Keratinocyte (primary cell): ENCODE measurements around the gene FLAD1. TPM values are rescaled to one million over a fixed set of nuclear protein-coding genes. Genes with fewer than 3 reads are reported as not detected.

ENCODE experiments used
- DNase-seq: peaks from one replicate; pipeline ENCODE4 v3.0.0-alpha.2; 2011; ENCODE audit warnings: low read depth, missing footprints, low spot score
- FAIRE-seq: peaks from 2 replicates; lab custom pipeline; 2011; peaks lifted over from hg19 to GRCh38; lab: Jason Lieb, UNC
- H2AFZ ChIP-seq: 2 replicates; pipeline ENCODE4 v1.6.0; 2012; ENCODE audit warnings: low read length, control low read depth, inconsistent platforms; ENCODE audit not compliant: control insufficient read depth
- H3K27ac ChIP-seq: 2 replicates; pipeline ENCODE4 v1.5.1; 2011; ENCODE audit warnings: low read length; ENCODE audit not compliant: control insufficient read depth, insufficient read depth
- H3K27me3 ChIP-seq: 3 replicates; pipeline ENCODE4 v1.6.0; 2011; ENCODE audit warnings: low read length; ENCODE audit not compliant: control insufficient read depth, insufficient read depth; ENCODE audit errors: extremely low read depth
- H3K36me3 ChIP-seq, 2 experiments: 2 replicates in 1 of 2; 3 replicates in 1 of 2; pipeline ENCODE4 v1.5.1; 2011; ENCODE audit warnings: low read length in 2 of 2, mild to moderate bottlenecking in 1 of 2; ENCODE audit not compliant: control insufficient read depth in 2 of 2, insufficient read depth in 2 of 2; ENCODE audit errors: extremely low read depth in 1 of 2
- H3K4me1 ChIP-seq: 3 replicates; pipeline ENCODE4 v1.5.1; 2011; ENCODE audit warnings: low read length; ENCODE audit not compliant: control insufficient read depth, insufficient read depth; ENCODE audit errors: extremely low read depth
- H3K4me2 ChIP-seq: 3 replicates; pipeline ENCODE4 v1.6.0; 2011; ENCODE audit warnings: low read depth, low read length; ENCODE audit not compliant: control insufficient read depth, insufficient read depth; ENCODE audit errors: extremely low read depth
- H3K4me3 ChIP-seq, 3 experiments: fragments of 200-600 bp in 1 of 3; sonication (generic) in 1 of 3; 2 replicates in 2 of 3; 3 replicates in 1 of 3; pipeline ENCODE4 v1.5.1; 2011 to 2016; ENCODE audit warnings: low read length in 3 of 3, mild to moderate bottlenecking in 3 of 3, control low read depth in 2 of 3, inconsistent platforms in 1 of 3, low read depth in 1 of 3, mixed read lengths in 1 of 3, mixed run types in 1 of 3, moderate library complexity in 1 of 3; ENCODE audit not compliant: control insufficient read depth in 2 of 3, insufficient read depth in 2 of 3; ENCODE audit errors: extremely low read depth in 1 of 3
- H3K79me2 ChIP-seq: 2 replicates; pipeline ENCODE4 v1.6.0; 2012; ENCODE audit warnings: low read length; ENCODE audit not compliant: control insufficient read depth, insufficient read depth
- H3K9ac ChIP-seq: 3 replicates; pipeline ENCODE4 v1.6.0; 2011; ENCODE audit warnings: low read length; ENCODE audit not compliant: control insufficient read depth, insufficient read depth; ENCODE audit errors: extremely low read depth
- H3K9me1 ChIP-seq: 3 replicates; pipeline ENCODE4 v1.6.0; 2011; ENCODE audit warnings: low read length; ENCODE audit not compliant: control insufficient read depth, insufficient read depth; ENCODE audit errors: extremely low read depth
- H3K9me3 ChIP-seq: 2 replicates; pipeline ENCODE4 v1.5.1; 2012; ENCODE audit warnings: low read depth, low read length; ENCODE audit not compliant: control insufficient read depth
- H4K20me1 ChIP-seq: 3 replicates; pipeline ENCODE4 v1.6.0; 2011; ENCODE audit warnings: low read length; ENCODE audit not compliant: control insufficient read depth, insufficient read depth; ENCODE audit errors: extremely low read depth
- CTCF ChIP-seq, 3 experiments: IDR thresholded peaks in 1 of 3; conservative IDR thresholded peaks in 1 of 3; optimal IDR thresholded peaks in 1 of 3; 2 replicates in 2 of 3; 3 replicates in 1 of 3; pipeline versions ENCODE3 to v1.5.1; 2011; ENCODE audit warnings: low read length in 3 of 3, mild to moderate bottlenecking in 3 of 3, moderate library complexity in 2 of 3, control low read depth in 1 of 3, inconsistent platforms in 1 of 3; ENCODE audit not compliant: insufficient read depth in 2 of 3; ENCODE audit errors: extremely low read depth in 1 of 3
- EZH2 ChIP-seq: IDR thresholded peaks from one replicate; pipeline ENCODE4 v1.6.1; 2012; ENCODE audit warnings: inconsistent platforms, mild to moderate bottlenecking, low read length, moderate library complexity
- dilution Hi-C: fragments of 300-500 bp; cut with MboI; formaldehyde crosslinking; loops from one replicate; pipeline ENCODE4 v1.7.0; 2020; ENCODE audit warnings: low sequenced_read_pairs; ENCODE audit not compliant: extremely low pct_ligation_motif_present
- polyA plus RNA-seq, 5 experiments: library from polyadenylated mRNA; depleted of rRNA in 3 of 5; stranded (reverse) in 3 of 5; stranded (forward) in 1 of 5; unstranded in 1 of 5; fragments of >200 nt; gene quantifications; 1 replicate in 1 of 5; 2 replicates in 3 of 5; 3 replicates in 1 of 5; pipeline versions ENCODE4 v1.2.1 to v1.2.3, GENCODE V29; 2011 to 2012; ENCODE audit warnings: missing spikeins in 2 of 5, low read depth in 1 of 5, low replicate concordance in 1 of 5

The FLAD1 gene
- polyA plus RNA-seq, 1 donor (not counting 4 experiments of a cell fraction or from before 2014, with no cell fraction given) = 51.4 TPM

DNA sequence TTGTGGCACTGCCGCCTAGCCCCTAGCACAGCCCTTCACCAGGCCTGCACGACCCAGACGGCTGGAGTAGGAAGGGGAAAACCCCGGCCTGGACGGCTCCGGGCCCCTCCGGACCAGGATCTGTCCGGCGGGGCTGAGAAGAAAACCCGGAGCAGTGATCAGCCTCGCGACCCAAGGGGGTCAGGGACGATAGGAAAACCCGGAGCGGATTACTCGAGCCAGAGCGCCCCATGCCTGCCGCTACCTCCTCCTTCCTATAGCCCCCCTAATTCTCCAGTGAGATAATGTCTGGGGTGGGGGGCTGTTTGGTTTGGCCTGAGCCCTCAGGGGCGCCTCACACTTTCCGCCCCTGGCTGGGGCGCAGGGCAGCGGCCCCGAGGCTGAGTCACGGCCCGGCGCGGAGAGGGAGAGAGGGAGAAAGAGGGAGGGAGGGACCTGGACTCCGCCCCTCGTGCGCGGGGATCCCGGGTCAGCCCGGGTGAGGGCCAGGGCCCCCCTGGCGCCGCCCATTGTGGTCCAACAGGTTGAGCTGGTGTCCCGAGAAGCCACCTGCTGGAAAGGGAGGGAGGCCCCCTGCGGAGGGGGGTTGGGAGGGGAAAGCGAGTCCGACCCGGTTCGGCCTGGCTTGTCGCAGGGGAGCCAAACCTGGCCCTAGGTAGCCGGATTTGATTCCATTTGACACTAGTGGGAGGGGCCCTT, 17.7 kb downstream of the FLAD1 start:
- peak overlapping the region; percentile 17 for H2AFZ ChIP-seq
- H4K20me1 ChIP-seq = no peaks in the 10 kb centered on the region
- no peak for FAIRE-seq
- peak overlapping the region; percentile 76 to 87 (median 83) for H3K4me3 ChIP-seq
- no peaks in the 10 kb centered on the region for H3K27me3 ChIP-seq
- no peaks in the 10 kb centered on the region for H3K9me3 ChIP-seq
- H3K9me1 ChIP-seq = no peaks in the 10 kb centered on the region
- H3K27ac ChIP-seq = peak overlapping the region; percentile 72
- DNase-seq = no peak
- no peaks in the 10 kb centered on the region for H3K36me3 ChIP-seq
- peaks cover 29% of the 10 kb centered on the region for H3K79me2 ChIP-seq
- dilution Hi-C loops = no loop called here
- peak overlapping the region; percentile 75 for H3K9ac ChIP-seq
- H3K4me2 ChIP-seq = peak overlapping the region; percentile 87
- peaks cover 30% of the 10 kb centered on the region for H3K4me1 ChIP-seq
- TF ChIP-seq EZH2 = no peak
- TF ChIP-seq CTCF (optimal IDR thresholded peaks at IDR 0.05 in 1 of 3, IDR thresholded peaks at IDR 0.05 in 1 of 3, conservative IDR thresholded peaks at IDR 0.05 in 1 of 3; ENCODE audit: extremely low read depth in 1 of 3, insufficient read depth in 2 of 3, low read length in 3 of 3) = no peak

DNA sequence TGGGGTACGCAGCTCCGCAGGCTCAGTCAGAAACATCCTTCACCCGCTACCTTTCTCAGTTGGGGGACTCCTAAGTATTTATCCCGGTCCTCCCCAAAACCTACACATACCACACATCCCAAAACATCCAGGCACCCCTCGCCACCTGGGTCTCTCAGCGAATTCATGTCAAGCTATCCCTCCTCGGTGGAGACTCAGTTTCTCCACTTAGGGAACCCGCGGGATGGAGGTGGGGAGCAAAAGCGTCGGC, 18.2 kb downstream of the FLAD1 start:
- TF ChIP-seq EZH2 (no peak), CTCF (optimal IDR thresholded peaks at IDR 0.05 in 1 of 3, IDR thresholded peaks at IDR 0.05 in 1 of 3, conservative IDR thresholded peaks at IDR 0.05 in 1 of 3; ENCODE audit: extremely low read depth in 1 of 3, insufficient read depth in 2 of 3, low read length in 3 of 3) (no peak)
- Histone ChIP-seq H3K9me1 (no peaks in the 10 kb centered on the region), H3K4me3 (peak overlapping the region; percentile 76 to 87 (median 83)), H3K4me1 (peaks cover 35% of the 10 kb centered on the region), H3K36me3 (peaks cover 0 to 4% of the 10 kb centered on the region in 2 experiments), H3K4me2 (peak overlapping the region; percentile 87), H2AFZ (no peak overlapping the region), H3K79me2 (peaks cover 34% of the 10 kb centered on the region), H3K9ac (peak overlapping the region; percentile 75), H3K27ac (peak overlapping the region; percentile 72), H4K20me1 (no peaks in the 10 kb centered on the region), H3K27me3 (no peaks in the 10 kb centered on the region), H3K9me3 (no peaks in the 10 kb centered on the region)
- dilution Hi-C loops = no loop called here
- DNase-seq = no peak
- no peak for FAIRE-seq
